ENCODE results near the gene FAM3D. TPM values are rescaled to one million over a fixed set of nuclear protein-coding genes. Genes with fewer than 3 reads are reported as not detected.

FAM3D gene
- total RNA-seq, 1 experiment from 2014 or later = not detected

DNA sequence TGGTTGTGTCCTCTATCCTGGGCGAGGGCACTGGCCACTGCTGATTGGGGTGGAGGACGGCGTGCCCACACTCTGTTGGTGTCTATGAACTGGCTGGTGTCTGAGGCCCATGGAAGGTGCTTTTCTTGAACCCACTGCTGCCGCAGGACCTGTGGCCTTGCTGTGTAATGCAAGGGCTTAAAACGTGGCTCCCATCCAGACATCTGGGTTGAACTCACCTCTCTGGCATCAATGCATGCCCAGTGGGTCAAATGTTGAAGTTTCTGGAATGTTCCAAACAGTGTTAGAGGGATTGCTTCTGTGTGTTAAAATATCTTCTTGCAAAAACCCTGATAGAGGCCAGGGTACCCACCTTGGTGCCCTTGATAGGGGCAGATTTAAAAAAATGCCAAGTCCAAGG is 42.6 kb downstream of the FAM3D start:
- Histone ChIP-seq H3K4me1 (ENCODE audit: insufficient read depth, low read length) (peaks cover 26% of the 10 kb centered on the region), H3F3A (ENCODE audit: low read length, unreplicated experiment) (peaks cover 10% of the 10 kb centered on the region), H3K9me2 (replicated peaks; ENCODE audit: low read length) (no peaks in the 10 kb centered on the region), H3K79me2 (ENCODE audit: low read length) (no peaks in the 10 kb centered on the region), H3K27me3 (ENCODE audit: low read length) (no peaks in the 10 kb centered on the region), H4K20me1 (ENCODE audit: low read length) (no peaks in the 10 kb centered on the region), H3K27ac (ENCODE audit: low read length) (no peak overlapping the region), H2AFZ (ENCODE audit: low read length) (no peak overlapping the region), H3K36me3 (ENCODE audit: low read depth, low read length) (no peaks in the 10 kb centered on the region), H3K4me3 (ENCODE audit: low read length) (no peak overlapping the region), H3K4me2 (ENCODE audit: low read length) (no peak overlapping the region), H3K9ac (ENCODE audit: low read length) (no peak overlapping the region), H3K9me3 (ENCODE audit: low read length) (no peaks in the 10 kb centered on the region)
- DNase-seq (no peak), ATAC-seq (no peak)
- ChIA-PET CTCF (no interaction called here), POLR2A (ENCODE audit: unreplicated experiment) (no interaction called here)
- TF ChIP-seq EZH2 (IDR thresholded peaks at IDR 0.05; ENCODE audit: low read length, unreplicated experiment) (no peak), EZH2phosphoT487 (IDR thresholded peaks at IDR 0.05; ENCODE audit: borderline replicate concordance, low read length) (no peak)
- TF ChIP-seq, protein P1, sequence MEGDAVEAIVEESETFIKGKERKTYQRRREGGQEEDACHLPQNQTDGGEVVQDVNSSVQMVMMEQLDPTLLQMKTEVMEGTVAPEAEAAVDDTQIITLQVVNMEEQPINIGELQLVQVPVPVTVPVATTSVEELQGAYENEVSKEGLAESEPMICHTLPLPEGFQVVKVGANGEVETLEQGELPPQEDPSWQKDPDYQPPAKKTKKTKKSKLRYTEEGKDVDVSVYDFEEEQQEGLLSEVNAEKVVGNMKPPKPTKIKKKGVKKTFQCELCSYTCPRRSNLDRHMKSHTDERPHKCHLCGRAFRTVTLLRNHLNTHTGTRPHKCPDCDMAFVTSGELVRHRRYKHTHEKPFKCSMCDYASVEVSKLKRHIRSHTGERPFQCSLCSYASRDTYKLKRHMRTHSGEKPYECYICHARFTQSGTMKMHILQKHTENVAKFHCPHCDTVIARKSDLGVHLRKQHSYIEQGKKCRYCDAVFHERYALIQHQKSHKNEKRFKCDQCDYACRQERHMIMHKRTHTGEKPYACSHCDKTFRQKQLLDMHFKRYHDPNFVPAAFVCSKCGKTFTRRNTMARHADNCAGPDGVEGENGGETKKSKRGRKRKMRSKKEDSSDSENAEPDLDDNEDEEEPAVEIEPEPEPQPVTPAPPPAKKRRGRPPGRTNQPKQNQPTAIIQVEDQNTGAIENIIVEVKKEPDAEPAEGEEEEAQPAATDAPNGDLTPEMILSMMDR (conservative IDR thresholded peaks at IDR 0.05; ENCODE audit: low read depth, low read length) = no peak
- intact Hi-C loops (cut with micrococcal nuclease) = no loop called here
- BruUV-seq (replicated peaks) = no TSS peak

DNA sequence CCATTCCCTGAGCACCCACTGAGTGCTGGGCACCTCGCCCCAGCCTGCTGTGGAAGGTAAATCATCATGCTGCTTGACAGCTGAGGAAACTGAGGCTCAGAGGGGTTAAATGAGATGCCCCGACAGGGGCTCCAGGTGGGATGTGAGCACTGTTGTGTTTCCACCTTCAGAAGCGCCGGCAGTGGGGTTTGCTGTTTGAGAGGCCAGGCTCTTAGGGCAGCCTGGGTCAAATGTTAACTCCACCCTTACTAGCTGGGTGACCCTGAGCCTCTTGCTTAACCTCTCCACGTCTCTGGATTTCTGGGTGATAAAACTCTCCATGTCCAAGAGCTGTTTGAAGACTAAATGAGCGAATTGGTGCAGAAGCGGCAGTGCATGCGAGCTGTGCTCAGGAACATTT is 43.1 kb downstream of the FAM3D start:
- Histone ChIP-seq H3K79me2 (ENCODE audit: low read length) (no peaks in the 10 kb centered on the region), H3K9ac (ENCODE audit: low read length) (no peak overlapping the region), H3F3A (ENCODE audit: low read length, unreplicated experiment) (peaks cover 7% of the 10 kb centered on the region), H3K27ac (ENCODE audit: low read length) (no peak overlapping the region), H3K27me3 (ENCODE audit: low read length) (no peaks in the 10 kb centered on the region), H2AFZ (ENCODE audit: low read length) (no peak overlapping the region), H3K9me3 (ENCODE audit: low read length) (no peaks in the 10 kb centered on the region), H3K4me2 (ENCODE audit: low read length) (no peak overlapping the region), H3K4me1 (ENCODE audit: insufficient read depth, low read length) (peaks cover 21% of the 10 kb centered on the region), H4K20me1 (ENCODE audit: low read length) (no peaks in the 10 kb centered on the region), H3K36me3 (ENCODE audit: low read depth, low read length) (no peaks in the 10 kb centered on the region), H3K4me3 (ENCODE audit: low read length) (no peak overlapping the region), H3K9me2 (replicated peaks; ENCODE audit: low read length) (no peaks in the 10 kb centered on the region)
- TF ChIP-seq, protein P1 (conservative IDR thresholded peaks at IDR 0.05; ENCODE audit: low read depth, low read length) = no peak
- no peak for TF ChIP-seq EZH2 (IDR thresholded peaks at IDR 0.05; ENCODE audit: low read length, unreplicated experiment)
- TF ChIP-seq EZH2phosphoT487 (IDR thresholded peaks at IDR 0.05; ENCODE audit: borderline replicate concordance, low read length) = no peak
- intact Hi-C loops (cut with micrococcal nuclease) = no loop called here
- no peak for ATAC-seq
- POLR2A ChIA-PET (ENCODE audit: unreplicated experiment) = no interaction called here
- CTCF ChIA-PET = no interaction called here
- DNase-seq = no peak
- no TSS peak for BruUV-seq (replicated peaks)

DNA sequence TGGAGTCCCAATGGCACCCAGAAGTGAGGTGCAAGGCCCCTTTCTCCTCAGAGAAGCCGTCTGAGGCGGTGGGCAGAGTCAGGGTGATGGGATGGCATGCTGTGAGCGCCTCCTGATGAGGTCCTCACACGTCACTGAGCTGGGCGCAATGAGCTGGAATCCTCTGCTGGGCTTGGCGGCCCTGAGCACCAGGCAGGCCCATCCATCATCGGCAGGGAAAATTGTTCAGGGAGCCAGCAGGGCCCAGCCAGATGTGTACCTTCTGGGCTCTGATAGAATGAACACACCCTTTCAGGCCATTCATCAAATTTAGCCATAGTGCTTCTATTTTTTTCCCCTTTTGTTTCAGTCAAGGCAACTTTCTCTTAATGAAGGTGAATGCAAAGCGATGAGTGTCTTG is 43.7 kb downstream of the FAM3D start:
- ChIA-PET POLR2A (ENCODE audit: unreplicated experiment) (no interaction called here), CTCF (no interaction called here)

More for the DNA sequence above, 43.7 kb downstream of the FAM3D start:
- Histone ChIP-seq H3K9me3 (ENCODE audit: low read length) (no peaks in the 10 kb centered on the region), H3K9ac (ENCODE audit: low read length) (no peak overlapping the region), H3K4me2 (ENCODE audit: low read length) (no peak overlapping the region), H4K20me1 (ENCODE audit: low read length) (no peaks in the 10 kb centered on the region), H3F3A (ENCODE audit: low read length, unreplicated experiment) (peaks cover under 1% of the 10 kb centered on the region), H3K9me2 (replicated peaks; ENCODE audit: low read length) (no peaks in the 10 kb centered on the region), H2AFZ (ENCODE audit: low read length) (no peak overlapping the region), H3K4me3 (ENCODE audit: low read length) (no peak overlapping the region), H3K79me2 (ENCODE audit: low read length) (no peaks in the 10 kb centered on the region), H3K27ac (ENCODE audit: low read length) (no peak overlapping the region), H3K27me3 (ENCODE audit: low read length) (no peaks in the 10 kb centered on the region), H3K36me3 (ENCODE audit: low read depth, low read length) (no peaks in the 10 kb centered on the region), H3K4me1 (ENCODE audit: insufficient read depth, low read length) (peaks cover 15% of the 10 kb centered on the region)
- BruUV-seq (replicated peaks) = no TSS peak
- DNase-seq (no peak), ATAC-seq (no peak)
- TF ChIP-seq EZH2 (IDR thresholded peaks at IDR 0.05; ENCODE audit: low read length, unreplicated experiment) = no peak
- TF ChIP-seq EZH2phosphoT487 (IDR thresholded peaks at IDR 0.05; ENCODE audit: borderline replicate concordance, low read length) = no peak
- TF ChIP-seq, protein P1 (conservative IDR thresholded peaks at IDR 0.05; ENCODE audit: low read depth, low read length) = no peak
- intact Hi-C loops (cut with micrococcal nuclease) = no loop called here
